AG04449 (cell line): ENCODE measurements around the gene CCDC70.

Experiments
- CTCF ChIA-PET: fragments of 350-600 bp; formaldehyde crosslinking; extraction: SDS; loops from one replicate; lab custom pipeline; 2021; ENCODE audit warnings: antibody characterized with exemption; lab: Yijun Ruan, JAX
- POLR2A ChIA-PET: fragments of 400-600, 350-600 bp; formaldehyde crosslinking; extraction: SDS; loops from one replicate; lab custom pipeline; 2020; ENCODE audit warnings: antibody characterized with exemption, inconsistent platforms; lab: Yijun Ruan, JAX
- DNase-seq: peaks from one replicate; pipeline ENCODE4 v3.0.0-alpha.2; 2010; ENCODE audit warnings: low read depth, low spot score
- H3K4me3 ChIP-seq: 2 replicates; pipeline ENCODE4 v1.5.1; 2011; ENCODE audit warnings: low read depth, mild to moderate bottlenecking, control low read depth, low read length
- CTCF ChIP-seq: IDR thresholded peaks from one replicate; pipeline ENCODE4 v1.5.1; 2011; ENCODE audit warnings: mild to moderate bottlenecking, moderate library complexity, low read length, control low read depth, inconsistent platforms; ENCODE audit not compliant: insufficient read depth; ENCODE audit errors: missing control alignments

CCDC70 gene

GRCh38 chr13:51912091-51912490 is 50.3 kb downstream of the CCDC70 start:
- DNase-seq: no peak
- CTCF ChIA-PET: interaction anchor here (1.3 kb wide), 1 partner anchor 539 kb away, joined by 4 read pairs; the partner anchor contains the start of gene VPS36
- TF ChIP-seq CTCF: no peak
- no peak overlapping the region for H3K4me3 ChIP-seq
- POLR2A ChIA-PET: no interaction called here

GRCh38 chr13:51912511-51913225 is 50.9 kb downstream of the CCDC70 start:
- no peak for TF ChIP-seq CTCF
- DNase-seq: no peak
- H3K4me3 ChIP-seq: no peak overlapping the region
- CTCF ChIA-PET: interaction anchor here (0.7 to 1.3 kb wide), 2 partner anchors 16 to 538 kb away, joined by 3 to 4 read pairs; partner anchors contain the start of gene VPS36
- POLR2A ChIA-PET: no interaction called here

DNA sequence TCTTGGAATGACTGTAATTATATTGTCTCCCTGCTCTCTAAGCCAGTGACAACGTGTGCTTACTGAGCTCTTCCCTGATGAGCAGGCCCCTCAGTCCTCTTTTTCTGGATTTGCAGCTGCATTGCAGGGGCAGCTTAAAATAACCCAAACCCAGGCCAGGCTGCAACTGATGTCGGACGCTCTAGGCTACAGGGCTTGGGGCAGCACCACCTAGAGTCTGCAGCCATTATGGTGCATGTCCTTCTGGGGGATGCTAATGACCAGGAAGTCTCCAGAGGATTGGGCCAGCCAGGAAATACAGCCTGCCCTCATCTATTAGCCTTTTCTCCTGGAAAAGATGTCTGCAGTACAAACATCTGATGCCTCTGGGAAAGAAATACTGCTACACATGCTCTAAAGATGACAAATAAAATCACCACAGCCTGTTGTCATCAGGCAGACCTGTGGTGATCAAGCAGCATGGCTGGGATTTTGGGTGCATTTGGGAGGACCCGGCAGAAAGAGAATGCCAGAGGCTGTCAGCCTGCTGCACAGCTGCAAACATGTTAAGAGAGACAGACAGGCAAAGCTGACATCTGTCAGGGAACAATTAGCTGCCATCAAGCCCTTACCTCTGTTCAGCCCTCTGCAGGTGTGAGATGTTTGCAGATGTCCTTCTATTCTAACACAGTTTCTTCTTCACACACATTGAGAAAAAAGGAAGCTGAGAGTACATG is 51.8 kb downstream of the CCDC70 start:
- TF ChIP-seq CTCF: no peak
- no peak overlapping the region for H3K4me3 ChIP-seq
- POLR2A ChIA-PET: no interaction called here
- no peak for DNase-seq
- CTCF ChIA-PET: interaction anchor here (0.6 to 1.3 kb wide), 2 partner anchors 17 to 537 kb away, joined by 3 to 4 read pairs; partner anchors contain the start of gene VPS36

DNA sequence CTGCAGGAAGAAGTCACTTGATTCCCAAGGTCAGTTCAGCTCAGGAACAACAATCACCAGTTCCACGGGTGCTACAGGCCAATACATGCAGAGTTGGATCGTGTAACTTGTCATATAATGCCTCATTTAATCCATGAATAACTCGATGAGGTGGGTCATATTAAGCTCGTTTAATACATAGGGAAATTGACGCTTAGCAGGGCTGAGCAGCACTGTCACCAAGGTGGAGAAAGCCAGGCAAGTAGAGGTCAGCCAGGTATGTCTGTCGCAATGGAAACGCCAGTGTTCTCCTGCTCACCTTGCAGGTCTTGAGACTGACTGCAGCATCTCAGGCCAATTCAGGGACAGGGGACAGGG is 52.3 kb downstream of the CCDC70 start:
- CTCF ChIA-PET: interaction anchor here (0.6 kb wide), 1 partner anchor 17 kb away, joined by 3 read pairs; no protein-coding TSS in a partner anchor
- POLR2A ChIA-PET: no interaction called here
- TF ChIP-seq CTCF: no peak
- no peak overlapping the region for H3K4me3 ChIP-seq
- no peak for DNase-seq
